ENCODE measurements around the gene AARS2. TPM values are rescaled to one million over a fixed set of nuclear protein-coding genes. Genes with fewer than 3 reads are reported as not detected.

The AARS2 gene
- total and polyA plus RNA-seq, 5 donors from 2014 or later, result 3.6 to 15.7 (median 8.3) TPM

- H3K27me3 Mint-ChIP-seq, result no peaks in the 10 kb centered on the region
- Histone ChIP-seq H3K27ac (ENCODE audit: insufficient read depth, low read length, poor library complexity, severe bottlenecking) (peak overlapping the region; percentile 80), H3K27me3 (ENCODE audit: control insufficient read depth, insufficient read depth, low read length) (no peaks in the 10 kb centered on the region), H3K4me1 (ENCODE audit: control insufficient read depth, insufficient read depth, low read length, poor library complexity, severe bottlenecking) (peaks cover 26% of the 10 kb centered on the region), H3K36me3 (ENCODE audit: control insufficient read depth, insufficient read depth, low read length) (peaks cover 58% of the 10 kb centered on the region), H3K4me3 (ENCODE audit: low read depth, low read length) (peak overlapping the region; percentile 67), H3K9me3 (ENCODE audit: control insufficient read depth in 2 of 2, low read length in 2 of 2) (no peaks in the 10 kb centered on the region)
- H3K27ac Mint-ChIP-seq, result peak overlapping the region; percentile 76 to 95 (median 87)
- no peak for DNase-seq
- peaks cover 27% of the 10 kb centered on the region for H3K36me3 Mint-ChIP-seq
- H3K4me3 Mint-ChIP-seq, result peak overlapping the region; percentile 88 to 98 (median 94)
- H3K4me1 Mint-ChIP-seq, result peaks cover 4 to 67% (median 41%) of the 10 kb centered on the region in 4 donors
- no peaks in the 10 kb centered on the region for H3K9me3 Mint-ChIP-seq
- no peak for ATAC-seq (ENCODE audit: low read depth in 2 of 2)
These were observed 56.4 kb downstream of the AARS2 start for GRCh38 chr6:44256775-44257024.

DNA sequence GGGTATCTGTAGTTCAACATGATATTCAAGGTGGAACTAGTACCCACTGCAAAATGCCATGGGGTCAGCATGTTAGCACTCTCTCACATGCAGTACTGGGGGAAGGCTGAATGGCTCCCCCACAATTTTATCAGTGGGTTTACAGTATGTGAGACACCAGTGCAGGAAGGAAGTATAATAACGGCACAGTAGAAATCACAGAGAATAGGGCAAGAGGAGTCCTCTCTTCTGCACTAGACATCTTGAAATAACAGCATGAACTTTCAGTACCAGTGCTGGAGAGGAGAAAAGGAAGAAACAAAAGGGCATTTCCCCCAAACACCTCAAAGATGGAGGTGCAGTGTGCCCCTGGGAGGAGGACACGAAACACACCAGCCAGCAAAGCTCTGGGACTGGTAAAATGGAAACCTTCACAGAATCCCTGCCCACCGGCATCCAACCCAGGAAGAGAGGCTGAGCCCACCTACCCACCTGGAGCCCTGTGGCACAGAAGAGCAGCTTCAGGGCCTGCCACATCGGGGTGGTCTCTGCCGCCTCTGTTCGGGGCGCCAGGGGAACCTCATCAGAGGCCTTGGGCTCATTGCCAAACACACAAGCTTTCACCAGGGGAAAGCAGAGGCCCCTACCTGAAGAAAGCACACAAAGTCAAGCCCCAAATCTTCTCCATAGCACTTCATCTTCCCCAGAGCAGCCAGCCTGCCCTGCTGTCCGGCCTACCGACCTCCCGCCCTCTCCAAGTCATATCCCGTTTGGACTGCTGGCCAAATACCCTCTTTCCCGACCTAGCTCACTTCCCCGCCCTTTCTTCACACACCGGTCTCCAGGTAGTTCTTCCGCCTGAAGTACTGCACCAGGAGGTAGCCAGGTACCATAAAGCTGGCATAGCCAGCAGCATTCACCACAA lies 57.0 kb downstream of the AARS2 start:
- ATAC-seq (ENCODE audit: low read depth in 2 of 2) (no peak), DNase-seq (no peak)
- H3K4me3 Mint-ChIP-seq, result peak overlapping the region; percentile 88 to 98 (median 94)
- H3K4me1 ChIP-seq (ENCODE audit: control insufficient read depth, insufficient read depth, low read length, poor library complexity, severe bottlenecking), result peaks cover 26% of the 10 kb centered on the region
- H3K36me3 Mint-ChIP-seq, result peaks cover 30% of the 10 kb centered on the region
- peak overlapping the region; percentile 67 for H3K4me3 ChIP-seq (ENCODE audit: low read depth, low read length)
- H3K27ac ChIP-seq (ENCODE audit: insufficient read depth, low read length, poor library complexity, severe bottlenecking), result peak overlapping the region; percentile 80
- H3K9me3 ChIP-seq (ENCODE audit: control insufficient read depth in 2 of 2, low read length in 2 of 2), result no peaks in the 10 kb centered on the region
- peaks cover 2 to 70% (median 41%) of the 10 kb centered on the region in 4 donors for H3K4me1 Mint-ChIP-seq
- H3K9me3 Mint-ChIP-seq, result no peaks in the 10 kb centered on the region
- peaks cover 64% of the 10 kb centered on the region for H3K36me3 ChIP-seq (ENCODE audit: control insufficient read depth, insufficient read depth, low read length)
- H3K27me3 ChIP-seq (ENCODE audit: control insufficient read depth, insufficient read depth, low read length), result no peaks in the 10 kb centered on the region
- H3K27me3 Mint-ChIP-seq, result no peaks in the 10 kb centered on the region
- H3K27ac Mint-ChIP-seq, result peak overlapping the region; percentile 76 to 95 (median 87)

GRCh38 chr6:44255105-44255808 lies 57.9 kb downstream of the AARS2 start:
- Mint-ChIP-seq H3K27ac (peak overlapping the region; percentile 76 to 95 (median 87)), H3K9me3 (no peaks in the 10 kb centered on the region), H3K4me3 (peak overlapping the region; percentile 88 to 98 (median 94)), H3K36me3 (peaks cover 33% of the 10 kb centered on the region), H3K27me3 (no peaks in the 10 kb centered on the region), H3K4me1 (peaks cover 3 to 74% (median 41%) of the 10 kb centered on the region in 4 donors)
- peaks cover 26% of the 10 kb centered on the region for H3K4me1 ChIP-seq (ENCODE audit: control insufficient read depth, insufficient read depth, low read length, poor library complexity, severe bottlenecking)
- DNase-seq, result no peak
- H3K4me3 ChIP-seq (ENCODE audit: low read depth, low read length), result peak overlapping the region; percentile 67
- no peak for ATAC-seq (ENCODE audit: low read depth in 2 of 2)
- peak overlapping the region; percentile 80 for H3K27ac ChIP-seq (ENCODE audit: insufficient read depth, low read length, poor library complexity, severe bottlenecking)
- H3K36me3 ChIP-seq (ENCODE audit: control insufficient read depth, insufficient read depth, low read length), result peaks cover 67% of the 10 kb centered on the region
- no peaks in the 10 kb centered on the region for H3K27me3 ChIP-seq (ENCODE audit: control insufficient read depth, insufficient read depth, low read length)
- no peaks in the 10 kb centered on the region for H3K9me3 ChIP-seq (ENCODE audit: control insufficient read depth in 2 of 2, low read length in 2 of 2)

GRCh38 chr6:44254191-44255104 lies 58.7 kb downstream of the AARS2 start:
- no peak for DNase-seq
- Mint-ChIP-seq H3K4me1 (peaks cover 6 to 82% (median 48%) of the 10 kb centered on the region in 4 donors), H3K9me3 (no peaks in the 10 kb centered on the region), H3K27me3 (no peaks in the 10 kb centered on the region), H3K4me3 (peak overlapping the region; percentile 34 to 98 (median 80)), H3K27ac (peak overlapping the region; percentile 52 to 79 (median 76)), H3K36me3 (peaks cover 40% of the 10 kb centered on the region)
- no peak for ATAC-seq (ENCODE audit: low read depth in 2 of 2)
- Histone ChIP-seq H3K27me3 (ENCODE audit: control insufficient read depth, insufficient read depth, low read length) (no peaks in the 10 kb centered on the region), H3K36me3 (ENCODE audit: control insufficient read depth, insufficient read depth, low read length) (peaks cover 67% of the 10 kb centered on the region), H3K27ac (ENCODE audit: insufficient read depth, low read length, poor library complexity, severe bottlenecking) (no peak overlapping the region), H3K4me3 (ENCODE audit: low read depth, low read length) (no peak overlapping the region), H3K9me3 (ENCODE audit: control insufficient read depth in 2 of 2, low read length in 2 of 2) (no peaks in the 10 kb centered on the region), H3K4me1 (ENCODE audit: control insufficient read depth, insufficient read depth, low read length, poor library complexity, severe bottlenecking) (peaks cover 28% of the 10 kb centered on the region)

DNA sequence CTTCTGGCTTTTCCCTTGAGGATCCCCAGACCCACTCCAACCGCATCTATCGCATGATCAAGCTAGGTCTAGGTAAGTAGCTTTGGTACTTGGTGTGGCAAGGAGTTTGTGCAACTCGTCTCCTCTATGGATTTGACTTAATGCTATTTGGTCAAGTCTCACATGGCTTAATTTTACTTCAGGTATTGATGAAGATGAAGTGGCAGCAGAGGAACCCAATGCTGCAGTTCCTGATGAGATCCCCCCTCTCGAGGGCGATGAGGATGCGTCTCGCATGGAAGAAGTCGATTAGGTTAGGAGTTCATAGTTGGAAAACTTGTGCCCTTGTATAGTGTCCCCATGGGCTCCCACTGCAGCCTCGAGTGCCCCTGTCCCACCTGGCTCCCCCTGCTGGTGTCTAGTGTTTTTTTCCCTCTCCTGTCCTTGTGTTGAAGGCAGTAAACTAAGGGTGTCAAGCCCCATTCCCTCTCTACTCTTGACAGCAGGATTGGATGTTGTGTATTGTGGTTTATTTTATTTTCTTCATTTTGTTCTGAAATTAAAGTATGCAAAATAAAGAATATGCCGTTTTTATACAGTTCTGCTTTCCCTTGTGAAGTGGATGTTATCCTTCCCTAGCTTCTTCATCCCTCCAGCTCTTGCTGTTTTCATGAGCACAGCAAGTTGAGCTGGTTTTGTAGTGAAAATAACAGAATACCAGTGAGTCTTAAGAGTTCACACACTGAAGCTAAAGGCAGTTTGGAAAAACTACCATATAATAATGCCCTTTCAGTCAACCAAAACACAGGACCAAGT lies 59.6 kb downstream of the AARS2 start:
- no peak overlapping the region for H3K27ac ChIP-seq (ENCODE audit: insufficient read depth, low read length, poor library complexity, severe bottlenecking)
- H3K27ac Mint-ChIP-seq, result peak overlapping the region in 1 of 3 donors; percentile 67
- H3K9me3 ChIP-seq (ENCODE audit: control insufficient read depth in 2 of 2, low read length in 2 of 2), result no peaks in the 10 kb centered on the region
- H3K9me3 Mint-ChIP-seq, result no peaks in the 10 kb centered on the region
- H3K4me3 ChIP-seq (ENCODE audit: low read depth, low read length), result no peak overlapping the region
- H3K4me3 Mint-ChIP-seq, result peak overlapping the region in 3 of 4 donors; percentile 20 to 98 (median 85)
- H3K36me3 ChIP-seq (ENCODE audit: control insufficient read depth, insufficient read depth, low read length), result peaks cover 70% of the 10 kb centered on the region
- ATAC-seq (ENCODE audit: low read depth in 2 of 2) (no peak), DNase-seq (peak; percentile 51 to 61 (median 58))
- H3K4me1 ChIP-seq (ENCODE audit: control insufficient read depth, insufficient read depth, low read length, poor library complexity, severe bottlenecking), result peaks cover 38% of the 10 kb centered on the region
- H3K27me3 Mint-ChIP-seq, result no peaks in the 10 kb centered on the region
- no peaks in the 10 kb centered on the region for H3K27me3 ChIP-seq (ENCODE audit: control insufficient read depth, insufficient read depth, low read length)
- H3K4me1 Mint-ChIP-seq, result peaks cover 11 to 89% (median 55%) of the 10 kb centered on the region in 4 donors
- peaks cover 46% of the 10 kb centered on the region for H3K36me3 Mint-ChIP-seq

- H3K36me3 Mint-ChIP-seq, result peaks cover 50% of the 10 kb centered on the region
- no peaks in the 10 kb centered on the region for H3K27me3 ChIP-seq (ENCODE audit: control insufficient read depth, insufficient read depth, low read length)
- H3K36me3 ChIP-seq (ENCODE audit: control insufficient read depth, insufficient read depth, low read length), result peaks cover 71% of the 10 kb centered on the region
- peaks cover 13 to 88% (median 56%) of the 10 kb centered on the region in 4 donors for H3K4me1 Mint-ChIP-seq
- DNase-seq, result no peak
- H3K4me3 Mint-ChIP-seq, result peak overlapping the region in 2 of 4 donors; percentile 52 to 98
- H3K4me1 ChIP-seq (ENCODE audit: control insufficient read depth, insufficient read depth, low read length, poor library complexity, severe bottlenecking), result peaks cover 37% of the 10 kb centered on the region
- peaks cover 4% of the 10 kb centered on the region for H3K27me3 Mint-ChIP-seq
- H3K9me3 Mint-ChIP-seq, result no peaks in the 10 kb centered on the region
- no peak for ATAC-seq (ENCODE audit: low read depth in 2 of 2)
- H3K27ac Mint-ChIP-seq, result peak overlapping the region in 1 of 3 donors; percentile 94
- no peak overlapping the region for H3K4me3 ChIP-seq (ENCODE audit: low read depth, low read length)
- no peak overlapping the region for H3K27ac ChIP-seq (ENCODE audit: insufficient read depth, low read length, poor library complexity, severe bottlenecking)
- H3K9me3 ChIP-seq (ENCODE audit: control insufficient read depth in 2 of 2, low read length in 2 of 2), result no peaks in the 10 kb centered on the region
These were observed 61.3 kb downstream of the AARS2 start for GRCh38 chr6:44251576-44252524.
